Stomach (tissue), 9 donors: ENCODE data around the gene SHISA4. TPM values are rescaled to one million over a fixed set of nuclear protein-coding genes. Genes with fewer than 3 reads are reported as not detected.
"Not testable (repeated sequence)": the region's sequence is repeated elsewhere in the genome, so short reads cannot be mapped to it uniquely, and the experiment has no call there.

ENCODE experiments used
- DNase-seq, 2 donors: peaks; one replicate each; pipeline versions ENCODE4 v3.0.0 to v3.0.0-alpha.2; 2013 to 2019
- H3K27ac ChIP-seq, 5 donors: fragments of 200-600 bp in 4 of 5; sonication (generic) in 4 of 5; one replicate each; pipeline ENCODE4 v1.5.1; 2013 to 2019; ENCODE audit warnings: mild to moderate bottlenecking in 1 of 5, moderate library complexity in 1 of 5
- H3K27me3 ChIP-seq, 3 donors: fragments of 200-600 bp; sonication (generic); one replicate each; pipeline ENCODE4 v1.5.1; 2017 to 2019; ENCODE audit warnings: mixed run types in 1 of 3
- H3K36me3 ChIP-seq, 4 donors: fragments of 200-600 bp; sonication (generic); 1 replicate in 3 of 4; 2 replicates in 1 of 4; pipeline ENCODE4 v1.5.1; 2016 to 2019
- H3K4me1 ChIP-seq, 4 donors: fragments of 200-600 bp; sonication (generic); one replicate each; pipeline ENCODE4 v1.5.1; 2016 to 2019
- H3K4me3 ChIP-seq, 4 donors: fragments of 200-600 bp; sonication (generic) in 3 of 4; one replicate each; pipeline ENCODE4 v1.5.1; 2016 to 2019; ENCODE audit warnings: mild to moderate bottlenecking in 1 of 4
- H3K9me3 ChIP-seq, 4 donors: fragments of 200-600 bp; sonication (generic); one replicate each; pipeline ENCODE4 v1.5.1; 2016 to 2019
- CTCF ChIP-seq, 7 experiments: fragments of 450-650 bp in 4 of 7; fragments of 200-600 bp in 3 of 7; sonication (generic) in 3 of 7; IDR thresholded peaks; one replicate each; pipeline ENCODE4 v1.5.1; 2016 to 2019; ENCODE audit warnings: antibody characterized with exemption in 7 of 7, control low read depth in 2 of 7, mild to moderate bottlenecking in 1 of 7
- EP300 ChIP-seq: sonication (generic); formaldehyde crosslinking; IDR thresholded peaks from one replicate; pipeline ENCODE4 v1.6.1; 2017; ENCODE audit warnings: antibody characterized with exemption
- POLR2A ChIP-seq, 4 donors: fragments of 450-650 bp; IDR thresholded peaks; one replicate each; pipeline ENCODE4 v1.6.1; 2016; ENCODE audit warnings: antibody characterized with exemption in 4 of 4, control low read depth in 2 of 4, mild to moderate bottlenecking in 1 of 4, moderate library complexity in 1 of 4
- POLR2AphosphoS5 ChIP-seq, 3 donors: sonication (generic); formaldehyde crosslinking; IDR thresholded peaks; one replicate each; pipeline ENCODE4 v1.6.1; 2016; ENCODE audit warnings: antibody characterized with exemption in 3 of 3
- WGBS, 5 donors: extraction: QIAGEN DNeasy Blood & Tissue Kit in 3 of 5; methylation state at CpG; one replicate each; pipeline versions ENCODE4 v1.1.5 to v1.1.7; 2013 to 2018; 5-methylcytosine and 5-hydroxymethylcytosine counted together
- intact Hi-C: fragments of 100-400 bp; cut with DNase I; formaldehyde crosslinking; loops from one replicate; pipeline ENCODE4 v1.15.1; 2023; ENCODE audit warnings: low total_unique reads
- polyA plus RNA-seq, 3 donors: library from polyadenylated mRNA; stranded (reverse); fragments of 200-250 nt; gene quantifications; one replicate each; pipeline ENCODE4 v1.2.3, GENCODE V29; 2013
- total RNA-seq, 5 donors: library from RNA; depleted of rRNA; stranded (reverse); fragments of >200 nt; gene quantifications; one replicate each; pipeline versions ENCODE4 v1.1.0 to v1.2.3, GENCODE V29; 2014 to 2016
- donor health status: healthy with polysubstance abuse.
- donor health status: Bipolar disorder and iron deficiency.
- donor health status: healthy.

The SHISA4 gene
- total and polyA plus RNA-seq, 8 donors = 0.87 to 33.3 (median 13.3) TPM

GRCh38 chr1:201900476-201900875 lies 11.8 kb downstream of the SHISA4 start:
- no peak for DNase-seq
- Histone ChIP-seq H3K27ac (peak overlapping the region in 4 of 5 donors; percentile 55 to 84 (median 74)), H3K36me3 (peaks cover 0 to 39% (median 21%) of the 10 kb centered on the region in 4 donors), H3K9me3 (no peaks in the 10 kb centered on the region), H3K27me3 (no peaks in the 10 kb centered on the region), H3K4me3 (no peak overlapping the region), H3K4me1 (peaks cover 4 to 88% (median 43%) of the 10 kb centered on the region in 4 donors)
- intact Hi-C loops = loop anchor here (10.0 kb wide), 1 partner anchor 224 kb away; the partner anchor contains the start of gene GPR37L1
- WGBS, 5 donors = 54 to 80% (median 74%) methylated on average over 5 of the region's 5 CpGs
- TF ChIP-seq POLR2AphosphoS5 (IDR thresholded peaks at IDR 0.05) = no peak
- TF ChIP-seq POLR2A (IDR thresholded peaks at IDR 0.05) = no peak
- TF ChIP-seq CTCF (IDR thresholded peaks at IDR 0.05) = no peak
- no peak for TF ChIP-seq EP300

- H3K36me3 ChIP-seq = peaks cover 0 to 39% (median 21%) of the 10 kb centered on the region in 4 donors
- WGBS, 5 donors = 83 to 90% (median 90%) methylated on average over 6 of the region's 6 CpGs
- DNase-seq, H3K9me3 ChIP-seq, H3K27me3 ChIP-seq, H3K4me3 ChIP-seq: not testable (repeated sequence)
- intact Hi-C loops = loop anchor here (10.0 kb wide), 1 partner anchor 224 kb away; the partner anchor contains the start of gene GPR37L1
- peak overlapping the region in 4 of 5 donors; percentile 55 to 84 (median 74) for H3K27ac ChIP-seq
- H3K4me1 ChIP-seq = peaks cover 2 to 88% (median 45%) of the 10 kb centered on the region in 4 donors
Measured at GRCh38 chr1:201901036-201901435, 12.3 kb downstream of the SHISA4 start.

- Histone ChIP-seq H3K27ac (peak overlapping the region in 4 of 5 donors; percentile 70 to 90 (median 80)), H3K9me3 (no peaks in the 10 kb centered on the region), H3K27me3 (no peaks in the 10 kb centered on the region), H3K4me3 (no peak overlapping the region), H3K4me1 (peaks cover 0 to 88% (median 46%) of the 10 kb centered on the region in 4 donors), H3K36me3 (peaks cover 0 to 31% (median 18%) of the 10 kb centered on the region in 4 donors)
- DNase-seq = no peak
- TF ChIP-seq POLR2A (IDR thresholded peaks at IDR 0.05) (no peak), EP300 (no peak), POLR2AphosphoS5 (IDR thresholded peaks at IDR 0.05) (no peak), CTCF (IDR thresholded peaks at IDR 0.05) (no peak)
- WGBS, 5 donors = 65 to 83% (median 76%) methylated on average over 3 of the region's 3 CpGs
- intact Hi-C loops = loop anchor here (10.0 kb wide), 1 partner anchor 223 kb away; the partner anchor contains the start of gene GPR37L1
Measured at GRCh38 chr1:201902198-201902597, 13.5 kb downstream of the SHISA4 start.

- H3K9me3 ChIP-seq = no peaks in the 10 kb centered on the region
- no peaks in the 10 kb centered on the region for H3K27me3 ChIP-seq
- H3K4me3 ChIP-seq = no peak overlapping the region
- 59 to 88% (median 78%) methylated on average over 5 of the region's 5 CpGs for WGBS, 5 donors
- peaks cover 0 to 22% (median 11%) of the 10 kb centered on the region in 4 donors for H3K36me3 ChIP-seq
- DNase-seq = no peak
- H3K27ac ChIP-seq = peak overlapping the region in 4 of 5 donors; percentile 70 to 90 (median 80)
- TF ChIP-seq POLR2AphosphoS5 (IDR thresholded peaks at IDR 0.05) (peak in 2 of 3 donors; percentile 21 to 52), POLR2A (IDR thresholded peaks at IDR 0.05) (no peak)
- intact Hi-C loops = loop anchor here (10.0 kb wide), 1 partner anchor 222 kb away; the partner anchor contains the start of gene GPR37L1
- peaks cover 0 to 88% (median 46%) of the 10 kb centered on the region in 4 donors for H3K4me1 ChIP-seq
Measured at GRCh38 chr1:201903135-201903534, 14.4 kb downstream of the SHISA4 start.

GRCh38 chr1:201904579-201904978 lies 15.9 kb downstream of the SHISA4 start:
- intact Hi-C loops = loop anchor here (10.0 kb wide), 1 partner anchor 220 kb away; the partner anchor contains the start of gene GPR37L1
- DNase-seq = peak in 1 of 2 donors; percentile 86

More at GRCh38 chr1:201904579-201904978, 15.9 kb downstream of the SHISA4 start:
- Histone ChIP-seq H3K36me3 (peaks cover 0 to 8% (median 3%) of the 10 kb centered on the region in 4 donors), H3K27ac (peak overlapping the region; percentile 1 to 90 (median 74)), H3K4me1 (peaks cover 0 to 87% (median 49%) of the 10 kb centered on the region in 4 donors), H3K27me3 (no peaks in the 10 kb centered on the region), H3K4me3 (no peak overlapping the region), H3K9me3 (no peaks in the 10 kb centered on the region)
- TF ChIP-seq CTCF (IDR thresholded peaks at IDR 0.05) (no peak), POLR2AphosphoS5 (IDR thresholded peaks at IDR 0.05) (peak in 2 of 3 donors; percentile 47 to 51), EP300 (no peak), POLR2A (IDR thresholded peaks at IDR 0.05) (no peak)
- 37 to 57% (median 49%) methylated on average over 6 of the region's 6 CpGs for WGBS, 5 donors
